Tibial artery (tissue), 4 donors: ENCODE results near the gene DGAT2.

ENCODE experiments used
- DNase-seq, 2 donors: peaks; one replicate each; pipeline ENCODE4 v3.0.0-alpha.2; 2019
- H3K27ac ChIP-seq, 2 donors: fragments of 200-600 bp; sonication (generic) in 1 of 2; 1 replicate in 1 of 2; 2 replicates in 1 of 2; pipeline ENCODE4 v1.5.1; 2018 to 2019; ENCODE audit warnings: mild to moderate bottlenecking in 1 of 2
- H3K27me3 ChIP-seq, 2 donors: fragments of 200-600 bp; sonication (generic) in 1 of 2; one replicate each; pipeline versions ENCODE4 v1.5.1 to v1.6.0; 2016 to 2019
- H3K36me3 ChIP-seq, 3 donors: fragments of 200-600 bp; sonication (generic) in 2 of 3; one replicate each; pipeline ENCODE4 v1.5.1; 2016 to 2019; ENCODE audit warnings: mild to moderate bottlenecking in 2 of 3
- H3K4me1 ChIP-seq, 4 donors: fragments of 200-600 bp; sonication (generic) in 2 of 4; 1 replicate in 3 of 4; 2 replicates in 1 of 4; pipeline ENCODE4 v1.5.1; 2016 to 2019
- H3K4me3 ChIP-seq, 2 donors: fragments of 200-600 bp; sonication (generic) in 1 of 2; 1 replicate in 1 of 2; 2 replicates in 1 of 2; pipeline ENCODE4 v1.5.1; 2018 to 2019; ENCODE audit warnings: mild to moderate bottlenecking in 2 of 2
- H3K9me3 ChIP-seq, 3 donors: fragments of 200-600 bp; sonication (generic) in 1 of 3; one replicate each; pipeline ENCODE4 v1.5.1; 2016 to 2019
- intact Hi-C: fragments of 100-400 bp; cut with DNase I; formaldehyde crosslinking; loops from one replicate; pipeline ENCODE4 v1.15.0; 2023; ENCODE audit warnings: low total_unique reads
- TF ChIP-seq, protein P1 (sequence below), 2 experiments: fragments of 200-600 bp in 1 of 2; fragments of 450-650 bp in 1 of 2; IDR thresholded peaks; one replicate each; pipeline ENCODE4 v1.5.1; 2017 to 2019; ENCODE audit warnings: antibody characterized with exemption in 2 of 2, mild to moderate bottlenecking in 1 of 2, moderate library complexity in 1 of 2

DGAT2 gene

DNA sequence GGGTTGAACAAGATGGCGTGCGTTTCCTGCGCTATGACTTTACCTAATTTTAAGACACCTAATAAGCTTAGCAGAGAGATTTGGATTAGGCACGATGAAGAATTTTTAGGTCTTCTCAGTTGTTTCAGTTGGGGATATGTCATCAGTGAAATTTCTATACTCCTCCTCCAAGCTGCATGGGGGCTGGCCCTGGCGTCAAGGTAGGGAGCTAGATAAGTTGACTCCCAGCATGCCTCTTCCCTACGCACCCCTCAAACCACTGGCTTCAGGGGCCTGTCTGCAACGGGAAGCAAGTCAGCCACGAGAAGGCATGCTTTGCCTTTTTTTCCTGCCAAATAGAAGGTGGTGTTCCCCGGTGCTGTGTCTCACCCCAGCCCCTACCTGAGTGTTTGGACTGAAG is 13.3 kb downstream of the DGAT2 start:
- Histone ChIP-seq H3K4me1 (no peaks in the 10 kb centered on the region), H3K9me3 (no peaks in the 10 kb centered on the region), H3K36me3 (peaks cover 0 to 4% (median 0%) of the 10 kb centered on the region in 3 donors), H3K27me3 (no peaks in the 10 kb centered on the region), H3K27ac (no peak overlapping the region), H3K4me3 (no peak overlapping the region)
- no peak for DNase-seq
- intact Hi-C loops: loop anchor here (10.0 kb wide), 1 partner anchor 67 kb away; the partner anchor contains the start of gene MOGAT2
- TF ChIP-seq, protein P1, sequence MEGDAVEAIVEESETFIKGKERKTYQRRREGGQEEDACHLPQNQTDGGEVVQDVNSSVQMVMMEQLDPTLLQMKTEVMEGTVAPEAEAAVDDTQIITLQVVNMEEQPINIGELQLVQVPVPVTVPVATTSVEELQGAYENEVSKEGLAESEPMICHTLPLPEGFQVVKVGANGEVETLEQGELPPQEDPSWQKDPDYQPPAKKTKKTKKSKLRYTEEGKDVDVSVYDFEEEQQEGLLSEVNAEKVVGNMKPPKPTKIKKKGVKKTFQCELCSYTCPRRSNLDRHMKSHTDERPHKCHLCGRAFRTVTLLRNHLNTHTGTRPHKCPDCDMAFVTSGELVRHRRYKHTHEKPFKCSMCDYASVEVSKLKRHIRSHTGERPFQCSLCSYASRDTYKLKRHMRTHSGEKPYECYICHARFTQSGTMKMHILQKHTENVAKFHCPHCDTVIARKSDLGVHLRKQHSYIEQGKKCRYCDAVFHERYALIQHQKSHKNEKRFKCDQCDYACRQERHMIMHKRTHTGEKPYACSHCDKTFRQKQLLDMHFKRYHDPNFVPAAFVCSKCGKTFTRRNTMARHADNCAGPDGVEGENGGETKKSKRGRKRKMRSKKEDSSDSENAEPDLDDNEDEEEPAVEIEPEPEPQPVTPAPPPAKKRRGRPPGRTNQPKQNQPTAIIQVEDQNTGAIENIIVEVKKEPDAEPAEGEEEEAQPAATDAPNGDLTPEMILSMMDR (IDR thresholded peaks at IDR 0.05): no peak

DNA sequence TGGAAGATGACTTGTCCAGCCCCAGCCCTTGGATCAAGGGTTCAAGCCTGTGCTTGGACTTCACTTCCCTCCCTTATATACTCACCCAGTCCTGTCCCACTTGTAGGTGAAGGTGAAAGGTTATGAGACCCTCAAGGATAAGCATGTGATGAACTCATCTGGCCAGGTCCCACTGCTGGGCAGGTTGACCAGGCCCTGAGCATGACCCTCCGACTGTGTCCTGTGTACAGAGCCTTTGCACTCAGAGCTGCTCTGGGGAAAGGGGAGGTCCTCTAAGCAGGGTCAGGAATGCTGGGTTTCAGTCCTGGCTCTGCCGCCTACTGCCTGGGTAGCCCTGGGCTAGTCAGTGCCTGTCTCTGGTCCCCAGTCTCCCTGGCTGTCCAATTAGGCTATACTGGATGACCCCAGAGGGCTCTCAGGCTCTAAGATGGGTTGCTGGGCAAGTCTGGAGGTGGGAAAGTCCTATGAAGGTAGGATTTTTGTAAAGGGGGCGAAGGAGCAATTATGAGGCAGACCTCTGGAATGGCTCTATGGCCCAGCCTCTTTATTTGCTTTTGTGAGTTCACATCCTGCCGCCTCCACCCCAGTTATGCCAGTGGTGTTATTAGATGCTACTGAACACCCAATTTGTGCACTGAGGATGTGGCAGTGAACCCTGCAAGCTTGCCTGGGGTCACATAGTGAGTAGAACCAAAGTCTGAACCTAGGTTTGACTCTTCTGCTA is 14.1 kb downstream of the DGAT2 start:
- H3K4me3 ChIP-seq: no peak overlapping the region
- no peaks in the 10 kb centered on the region for H3K9me3 ChIP-seq
- H3K27ac ChIP-seq: no peak overlapping the region
- intact Hi-C loops: loop anchor here (10.0 kb wide), 1 partner anchor 68 kb away; the partner anchor contains the start of gene MOGAT2
- H3K27me3 ChIP-seq: no peaks in the 10 kb centered on the region
- DNase-seq: no peak
- no peaks in the 10 kb centered on the region for H3K4me1 ChIP-seq
- TF ChIP-seq, protein P1 (IDR thresholded peaks at IDR 0.05): no peak
- H3K36me3 ChIP-seq: peaks cover 0 to 4% (median 0%) of the 10 kb centered on the region in 3 donors

DNA sequence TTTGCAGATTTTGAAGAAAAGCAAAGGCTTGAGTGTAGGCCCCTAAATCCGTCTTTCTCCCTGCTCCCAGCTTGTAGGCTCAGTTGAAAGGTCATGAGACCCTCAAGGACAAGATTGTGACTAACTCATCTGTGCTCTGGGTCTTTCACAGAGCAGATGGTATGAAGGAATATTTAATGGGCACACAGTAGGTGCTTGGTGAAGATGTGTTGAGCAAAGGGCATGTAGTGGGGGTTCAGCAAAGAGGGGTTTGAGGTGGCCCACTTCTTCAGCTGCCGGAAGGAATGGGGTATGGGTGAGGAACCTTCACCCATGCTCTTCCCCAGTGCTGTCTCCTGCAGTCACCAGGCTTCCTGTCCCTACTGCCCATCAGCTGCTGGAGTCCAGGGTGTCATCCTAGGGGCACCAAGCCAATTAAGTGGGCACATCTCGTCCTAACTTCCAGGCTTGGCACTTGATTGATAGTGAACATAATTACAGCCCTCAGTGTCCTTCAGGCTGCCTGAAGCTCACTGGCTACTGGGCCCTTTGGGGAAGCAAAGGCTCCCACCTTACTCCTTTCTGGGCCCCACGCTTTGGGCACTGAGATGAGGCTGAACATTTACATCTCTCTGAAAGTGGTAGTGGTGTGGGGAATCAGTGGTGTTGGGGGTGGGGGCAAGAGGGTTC is 15.0 kb downstream of the DGAT2 start:
- H3K4me1 ChIP-seq: no peaks in the 10 kb centered on the region

DNA sequence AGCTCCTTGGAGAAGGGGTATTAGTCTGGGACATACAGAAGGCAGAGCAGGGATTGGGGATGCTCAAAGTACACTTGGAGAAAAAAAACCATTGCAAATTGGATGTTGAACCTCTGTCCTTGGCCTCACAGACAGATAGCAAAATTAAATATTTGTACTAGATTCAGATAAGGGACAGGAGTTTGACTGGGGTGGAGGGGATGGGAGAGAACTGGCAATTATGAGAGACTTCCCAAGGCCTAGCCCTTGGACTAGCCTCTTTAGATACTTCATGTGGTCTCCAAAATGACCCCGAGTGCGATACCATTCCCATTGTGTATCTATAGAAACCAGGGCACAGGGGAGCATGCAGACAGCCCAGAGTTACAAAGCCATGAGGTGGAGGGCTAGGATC is 15.5 kb downstream of the DGAT2 start:
- DNase-seq: no peak
- TF ChIP-seq, protein P1 (IDR thresholded peaks at IDR 0.05): no peak
- intact Hi-C loops: loop anchor here (10.0 kb wide), 1 partner anchor 69 kb away; the partner anchor contains the start of gene MOGAT2

More for the DNA sequence above, 15.0 kb downstream of the DGAT2 start:
- intact Hi-C loops: loop anchor here (10.0 kb wide), 1 partner anchor 69 kb away; the partner anchor contains the start of gene MOGAT2
- Histone ChIP-seq H3K27ac (no peak overlapping the region), H3K9me3 (no peaks in the 10 kb centered on the region), H3K27me3 (no peaks in the 10 kb centered on the region), H3K36me3 (peaks cover 0 to 4% (median 0%) of the 10 kb centered on the region in 3 donors), H3K4me3 (no peak overlapping the region)
- TF ChIP-seq, protein P1 (IDR thresholded peaks at IDR 0.05): no peak
- no peak for DNase-seq

DNA sequence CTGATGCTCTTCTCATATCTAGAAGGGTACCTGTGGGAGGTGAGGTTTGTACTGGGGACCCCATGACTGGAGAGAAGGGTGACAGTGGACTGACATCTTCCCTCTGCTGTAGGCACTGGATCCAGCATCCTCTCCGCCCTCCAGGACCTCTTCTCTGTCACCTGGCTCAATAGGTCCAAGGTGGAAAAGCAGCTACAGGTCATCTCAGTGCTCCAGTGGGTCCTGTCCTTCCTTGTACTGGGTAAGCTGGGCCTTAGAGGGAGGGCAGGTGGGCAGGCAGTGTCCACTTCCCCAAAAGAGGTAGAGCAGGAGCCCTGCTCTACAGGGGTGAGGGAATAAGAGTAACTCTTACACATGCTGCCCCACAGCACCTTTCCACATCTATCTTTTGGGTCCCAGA is 15.9 kb downstream of the DGAT2 start:
- H3K27ac ChIP-seq: no peak overlapping the region
- no peak for DNase-seq

More for the DNA sequence above, 15.5 kb downstream of the DGAT2 start:
- H3K27ac ChIP-seq: no peak overlapping the region
- H3K27me3 ChIP-seq: no peaks in the 10 kb centered on the region
- H3K36me3 ChIP-seq: peaks cover 0 to 4% (median 0%) of the 10 kb centered on the region in 3 donors
- no peak overlapping the region for H3K4me3 ChIP-seq
- no peaks in the 10 kb centered on the region for H3K9me3 ChIP-seq
- H3K4me1 ChIP-seq: no peaks in the 10 kb centered on the region

More for the DNA sequence above, 15.9 kb downstream of the DGAT2 start:
- H3K9me3 ChIP-seq: no peaks in the 10 kb centered on the region
- no peaks in the 10 kb centered on the region for H3K4me1 ChIP-seq
- no peak overlapping the region for H3K4me3 ChIP-seq
- H3K27me3 ChIP-seq: no peaks in the 10 kb centered on the region
- peaks cover 0 to 4% (median 0%) of the 10 kb centered on the region in 3 donors for H3K36me3 ChIP-seq
- intact Hi-C loops: loop anchor here (10.0 kb wide), 1 partner anchor 70 kb away; the partner anchor contains the start of gene MOGAT2
- TF ChIP-seq, protein P1 (IDR thresholded peaks at IDR 0.05): no peak
